Immature natural killer cell (primary cell): ENCODE results near the gene CRB3. TPM values are rescaled to one million over a fixed set of nuclear protein-coding genes. Genes with fewer than 3 reads are reported as not detected.
A peak's percentile ranks its signal among the peaks of the same experiment; 100 is the strongest.

Source experiments
- DNase-seq, 3 donors: peaks; one replicate each; pipeline ENCODE4 v3.0.0; 2022; ENCODE audit warnings: mixed read lengths in 1 of 3
- H3K27ac Mint-ChIP-seq, 6 donors: one replicate each; pipeline ENCODE4 v1.8.0; 2020; ENCODE audit warnings: mixed read lengths in 6 of 6, mild to moderate bottlenecking in 5 of 6, inconsistent platforms in 4 of 6, moderate library complexity in 3 of 6
- H3K27me3 Mint-ChIP-seq, 3 donors: one replicate each; pipeline ENCODE4 v1.8.0; 2020 to 2021; ENCODE audit warnings: low read depth in 3 of 3, mild to moderate bottlenecking in 3 of 3, mixed read lengths in 3 of 3, moderate library complexity in 3 of 3, inconsistent platforms in 1 of 3
- H3K36me3 Mint-ChIP-seq, 3 donors: one replicate each; pipeline ENCODE4 v1.8.0; 2020; ENCODE audit warnings: mixed read lengths in 3 of 3, inconsistent platforms in 2 of 3, mild to moderate bottlenecking in 2 of 3
- H3K4me1 Mint-ChIP-seq, 2 donors: one replicate each; pipeline ENCODE4 v1.8.0; 2020; ENCODE audit warnings: inconsistent platforms in 2 of 2, mild to moderate bottlenecking in 2 of 2, mixed read lengths in 2 of 2, moderate library complexity in 1 of 2
- H3K4me3 Mint-ChIP-seq, 5 donors: one replicate each; pipeline ENCODE4 v1.8.0; 2020; ENCODE audit warnings: mild to moderate bottlenecking in 5 of 5, mixed read lengths in 5 of 5, inconsistent platforms in 3 of 5, moderate library complexity in 3 of 5
- H3K9me3 Mint-ChIP-seq, 6 donors: one replicate each; pipeline ENCODE4 v1.8.0; 2020; ENCODE audit warnings: mild to moderate bottlenecking in 6 of 6, mixed read lengths in 6 of 6, inconsistent platforms in 4 of 6, moderate library complexity in 3 of 6
- polyA plus RNA-seq, 3 donors: library from polyadenylated mRNA; unstranded; fragments of 300-500 nt; fragmentation: Illumina TruSeq; gene quantifications; one replicate each; pipeline ENCODE4 v1.2.3, GENCODE V29; 2021

CRB3 gene
- polyA plus RNA-seq, 3 donors from 2014 or later: 0.39 TPM; not detected in 2

- peak overlapping the region in 2 of 6 donors; percentile 23 to 35 for H3K27ac Mint-ChIP-seq
- no peak overlapping the region for H3K4me3 Mint-ChIP-seq
- peaks cover 0 to 6% of the 10 kb centered on the region in 2 donors for H3K4me1 Mint-ChIP-seq
- peaks cover 0 to 4% (median 3%) of the 10 kb centered on the region in 3 donors for H3K27me3 Mint-ChIP-seq
- peaks cover 4 to 7% (median 4%) of the 10 kb centered on the region in 3 donors for H3K36me3 Mint-ChIP-seq
- no peak for DNase-seq
- H3K9me3 Mint-ChIP-seq: no peaks in the 10 kb centered on the region
Measured at GRCh38 chr19:6466526-6467248, 2.6 kb downstream of the CRB3 start.

- Mint-ChIP-seq H3K27me3 (peaks cover 0 to 4% (median 1%) of the 10 kb centered on the region in 3 donors), H3K27ac (peak overlapping the region in 2 of 6 donors; percentile 35 to 39), H3K4me1 (peaks cover 0 to 6% of the 10 kb centered on the region in 2 donors), H3K9me3 (no peaks in the 10 kb centered on the region), H3K36me3 (peaks cover 4 to 7% (median 4%) of the 10 kb centered on the region in 3 donors), H3K4me3 (no peak overlapping the region)
- DNase-seq: no peak
Measured at GRCh38 chr19:6467384-6467783, 3.3 kb downstream of the CRB3 start.

DNA sequence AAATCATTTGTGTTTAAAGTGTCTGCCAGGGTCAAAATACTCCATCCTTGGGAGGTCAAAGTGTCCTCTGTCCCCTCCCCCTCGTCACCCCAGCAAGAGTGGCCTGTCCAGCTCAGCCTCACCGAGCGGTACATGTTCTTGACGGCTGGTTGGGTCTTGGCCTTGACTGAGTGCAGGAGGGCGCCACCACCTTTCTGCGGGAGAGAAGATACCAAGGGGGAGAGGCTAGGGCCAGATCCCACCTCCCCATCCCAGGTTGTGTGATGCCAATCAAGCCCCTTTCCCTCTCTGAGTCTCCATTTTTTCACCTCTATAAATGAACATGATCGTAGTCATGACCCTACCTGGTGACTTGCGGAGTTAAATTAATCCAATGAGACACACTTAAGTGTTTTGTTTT, 6.1 kb downstream of the CRB3 start:
- DNase-seq: no peak
- peaks cover 0 to 2% of the 10 kb centered on the region in 2 donors for H3K4me1 Mint-ChIP-seq
- no peaks in the 10 kb centered on the region for H3K9me3 Mint-ChIP-seq
- peaks cover 4 to 13% (median 4%) of the 10 kb centered on the region in 3 donors for H3K36me3 Mint-ChIP-seq
- no peak overlapping the region for H3K4me3 Mint-ChIP-seq
- H3K27me3 Mint-ChIP-seq: peaks cover 0 to 4% (median 0%) of the 10 kb centered on the region in 3 donors
- H3K27ac Mint-ChIP-seq: peak overlapping the region in 1 of 6 donors; percentile 57

- DNase-seq: no peak
- no peak overlapping the region for H3K4me3 Mint-ChIP-seq
- H3K36me3 Mint-ChIP-seq: peaks cover 4 to 16% (median 4%) of the 10 kb centered on the region in 3 donors
- H3K4me1 Mint-ChIP-seq: peaks cover 0 to 1% of the 10 kb centered on the region in 2 donors
- peak overlapping the region in 1 of 6 donors; percentile 34 for H3K27ac Mint-ChIP-seq
- H3K27me3 Mint-ChIP-seq: peaks cover 0 to 4% (median 0%) of the 10 kb centered on the region in 3 donors
- H3K9me3 Mint-ChIP-seq: no peaks in the 10 kb centered on the region
Measured at GRCh38 chr19:6471076-6471475, 7.0 kb downstream of the CRB3 start.

DNA sequence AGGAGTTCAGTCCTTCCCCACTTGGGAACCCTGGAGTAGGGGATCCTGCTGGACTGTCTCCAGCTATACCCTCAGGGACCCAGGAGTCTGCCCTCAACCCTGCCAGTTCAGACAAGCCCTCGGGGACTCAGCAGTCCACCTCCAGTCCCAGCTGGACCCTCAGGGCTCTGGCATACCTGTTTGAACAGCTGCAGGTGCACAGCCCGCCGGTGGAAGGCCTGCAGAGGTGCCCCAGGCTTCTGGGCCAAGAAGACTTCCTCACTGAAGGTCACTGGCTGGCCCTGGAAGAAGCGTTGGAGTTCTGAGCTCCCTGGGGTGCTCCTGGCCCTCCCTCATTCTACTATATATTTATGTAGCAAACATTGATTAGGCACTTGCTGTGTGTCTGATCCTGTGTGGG, 8.6 kb downstream of the CRB3 start:
- Mint-ChIP-seq H3K27ac (no peak overlapping the region), H3K4me1 (peaks cover 0 to 1% of the 10 kb centered on the region in 2 donors), H3K4me3 (no peak overlapping the region), H3K36me3 (peaks cover 0 to 18% (median 4%) of the 10 kb centered on the region in 3 donors), H3K9me3 (no peaks in the 10 kb centered on the region), H3K27me3 (peaks cover 0 to 4% (median 0%) of the 10 kb centered on the region in 3 donors)
- DNase-seq: no peak

GRCh38 chr19:6473647-6474046, 9.6 kb downstream of the CRB3 start:
- Mint-ChIP-seq H3K36me3 (peaks cover 0 to 14% (median 4%) of the 10 kb centered on the region in 3 donors), H3K4me3 (no peak overlapping the region), H3K9me3 (no peaks in the 10 kb centered on the region), H3K27me3 (peaks cover 0 to 1% (median 0%) of the 10 kb centered on the region in 3 donors), H3K27ac (peak overlapping the region in 1 of 6 donors; percentile 29), H3K4me1 (peaks cover 0 to 1% of the 10 kb centered on the region in 2 donors)
- DNase-seq: no peak

GRCh38 chr19:6475321-6476108, 11.4 kb downstream of the CRB3 start:
- no peak overlapping the region for H3K4me3 Mint-ChIP-seq
- H3K36me3 Mint-ChIP-seq: peaks cover 0 to 15% (median 0%) of the 10 kb centered on the region in 3 donors
- H3K27ac Mint-ChIP-seq: peak overlapping the region in 2 of 6 donors; percentile 28 to 32
- H3K4me1 Mint-ChIP-seq: peaks cover 8 to 9% of the 10 kb centered on the region in 2 donors
- H3K9me3 Mint-ChIP-seq: no peaks in the 10 kb centered on the region
- H3K27me3 Mint-ChIP-seq: peaks cover 0 to 2% (median 0%) of the 10 kb centered on the region in 3 donors
- no peak for DNase-seq

- peaks cover 16% of the 10 kb centered on the region in 2 donors for H3K4me1 Mint-ChIP-seq
- H3K9me3 Mint-ChIP-seq: no peaks in the 10 kb centered on the region
- peak; percentile 66 to 71 (median 67) for DNase-seq
- H3K4me3 Mint-ChIP-seq: no peak overlapping the region
- H3K36me3 Mint-ChIP-seq: peaks cover 0 to 15% (median 0%) of the 10 kb centered on the region in 3 donors
- peaks cover 0 to 4% (median 2%) of the 10 kb centered on the region in 3 donors for H3K27me3 Mint-ChIP-seq
- H3K27ac Mint-ChIP-seq: peak overlapping the region in 3 of 6 donors; percentile 28 to 49 (median 32)
Measured at GRCh38 chr19:6476155-6476895, 12.3 kb downstream of the CRB3 start.

DNA sequence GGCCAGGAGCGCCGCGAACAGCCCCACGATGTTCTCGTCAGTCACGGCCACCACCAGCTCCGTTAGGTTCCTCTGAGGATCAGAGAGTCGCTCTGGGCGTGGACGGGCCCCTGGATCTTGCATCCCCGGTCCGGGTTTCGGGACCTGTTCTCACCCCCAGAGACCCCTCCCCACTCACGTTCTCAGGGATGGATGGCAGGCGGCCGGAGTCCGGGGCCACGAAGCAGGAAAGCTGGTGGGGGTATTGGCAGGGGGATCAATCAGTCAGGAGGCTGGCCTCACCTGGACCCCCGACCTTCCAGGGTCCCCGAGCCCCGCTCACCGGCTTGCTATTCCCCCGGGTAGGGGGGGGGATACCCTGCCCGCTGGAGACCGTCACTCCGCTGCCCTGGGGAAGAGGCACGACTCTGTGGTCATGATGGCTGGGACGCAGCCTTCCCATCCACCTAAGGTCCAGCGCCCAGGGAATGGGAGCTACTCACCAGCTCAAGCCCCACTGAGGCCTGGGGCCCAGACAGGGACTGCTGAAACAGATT, 12.9 kb downstream of the CRB3 start:
- no peak overlapping the region for H3K4me3 Mint-ChIP-seq
- DNase-seq: no peak
- peaks cover 21 to 23% of the 10 kb centered on the region in 2 donors for H3K4me1 Mint-ChIP-seq
- no peak overlapping the region for H3K27ac Mint-ChIP-seq
- peaks cover 0 to 9% (median 4%) of the 10 kb centered on the region in 3 donors for H3K27me3 Mint-ChIP-seq
- no peaks in the 10 kb centered on the region for H3K9me3 Mint-ChIP-seq
- H3K36me3 Mint-ChIP-seq: peaks cover 0 to 15% (median 0%) of the 10 kb centered on the region in 3 donors

GRCh38 chr19:6478815-6479214, 14.7 kb downstream of the CRB3 start:
- peaks cover 39 to 41% of the 10 kb centered on the region in 2 donors for H3K4me1 Mint-ChIP-seq
- peaks cover 0 to 15% (median 0%) of the 10 kb centered on the region in 3 donors for H3K36me3 Mint-ChIP-seq
- H3K27me3 Mint-ChIP-seq: peaks cover 0 to 13% (median 4%) of the 10 kb centered on the region in 3 donors
- H3K9me3 Mint-ChIP-seq: no peaks in the 10 kb centered on the region
- no peak for DNase-seq
- H3K27ac Mint-ChIP-seq: peak overlapping the region in 1 of 6 donors; percentile 12
- no peak overlapping the region for H3K4me3 Mint-ChIP-seq

GRCh38 chr19:6479836-6480398, 15.8 kb downstream of the CRB3 start:
- Mint-ChIP-seq H3K27me3 (peaks cover 0 to 15% (median 4%) of the 10 kb centered on the region in 3 donors), H3K36me3 (peaks cover 0 to 9% (median 0%) of the 10 kb centered on the region in 3 donors), H3K4me3 (peak overlapping the region; percentile 93 to 99 (median 98)), H3K27ac (peak overlapping the region; percentile 73 to 100 (median 99)), H3K4me1 (peaks cover 42 to 43% of the 10 kb centered on the region in 2 donors), H3K9me3 (no peaks in the 10 kb centered on the region)
- no peak for DNase-seq

DNA sequence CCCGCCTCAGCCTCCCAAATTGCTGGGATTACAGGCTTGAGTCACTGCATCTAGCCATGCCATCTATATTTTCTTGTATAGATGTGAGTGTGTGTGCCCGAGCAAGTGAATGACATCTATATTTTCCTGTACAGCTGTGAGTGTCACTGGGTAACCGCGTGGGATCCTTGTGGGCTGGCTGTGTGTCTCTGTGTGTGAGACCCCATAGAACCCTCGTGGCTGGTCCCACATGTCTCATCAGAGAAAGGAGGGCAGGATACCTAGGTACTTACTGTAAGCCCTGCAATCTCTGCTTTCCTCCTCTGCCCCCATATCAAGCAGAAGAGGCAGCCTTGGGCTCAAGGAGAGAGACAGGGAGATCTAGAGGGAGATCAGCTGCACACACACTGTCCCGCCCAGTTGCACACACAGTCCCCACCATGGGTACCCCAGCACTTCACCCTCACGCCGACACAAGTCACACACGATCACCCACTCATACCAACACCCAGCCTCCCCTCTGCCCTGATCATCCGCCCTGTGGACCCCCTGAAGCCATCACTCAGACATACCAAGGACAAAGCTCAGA, 16.9 kb downstream of the CRB3 start:
- peak; percentile 46 to 56 (median 54) for DNase-seq
- no peaks in the 10 kb centered on the region for H3K9me3 Mint-ChIP-seq
- peak overlapping the region; percentile 93 to 99 (median 98) for H3K4me3 Mint-ChIP-seq

More for the DNA sequence above, 16.9 kb downstream of the CRB3 start:
- peaks cover 0 to 15% (median 4%) of the 10 kb centered on the region in 3 donors for H3K27me3 Mint-ChIP-seq
- H3K36me3 Mint-ChIP-seq: peaks cover 0 to 8% (median 0%) of the 10 kb centered on the region in 3 donors
- H3K4me1 Mint-ChIP-seq: peaks cover 42 to 43% of the 10 kb centered on the region in 2 donors
- peak overlapping the region; percentile 99 to 100 (median 99) for H3K27ac Mint-ChIP-seq
